MM.1S (cell line): ENCODE data around the gene HOXC6.

Experiments used
- EZH2phosphoT487 ChIP-seq: fragments of 300-600 bp; sonication (generic); IDR thresholded peaks from 2 replicates; pipeline ENCODE4 v1.6.1; 2018; ENCODE audit warnings: antibody characterized with exemption, low read length
- TF ChIP-seq, protein P1 (sequence below): fragments of 300-600 bp; sonication (generic); IDR thresholded peaks from 2 replicates; pipeline ENCODE4 v1.5.1; 2016; ENCODE audit warnings: antibody characterized with exemption, low read length, mixed read lengths

GRCh38 chr12:54058128-54058768, 30.0 kb downstream of the HOXC6 start:
- TF ChIP-seq, protein P1, sequence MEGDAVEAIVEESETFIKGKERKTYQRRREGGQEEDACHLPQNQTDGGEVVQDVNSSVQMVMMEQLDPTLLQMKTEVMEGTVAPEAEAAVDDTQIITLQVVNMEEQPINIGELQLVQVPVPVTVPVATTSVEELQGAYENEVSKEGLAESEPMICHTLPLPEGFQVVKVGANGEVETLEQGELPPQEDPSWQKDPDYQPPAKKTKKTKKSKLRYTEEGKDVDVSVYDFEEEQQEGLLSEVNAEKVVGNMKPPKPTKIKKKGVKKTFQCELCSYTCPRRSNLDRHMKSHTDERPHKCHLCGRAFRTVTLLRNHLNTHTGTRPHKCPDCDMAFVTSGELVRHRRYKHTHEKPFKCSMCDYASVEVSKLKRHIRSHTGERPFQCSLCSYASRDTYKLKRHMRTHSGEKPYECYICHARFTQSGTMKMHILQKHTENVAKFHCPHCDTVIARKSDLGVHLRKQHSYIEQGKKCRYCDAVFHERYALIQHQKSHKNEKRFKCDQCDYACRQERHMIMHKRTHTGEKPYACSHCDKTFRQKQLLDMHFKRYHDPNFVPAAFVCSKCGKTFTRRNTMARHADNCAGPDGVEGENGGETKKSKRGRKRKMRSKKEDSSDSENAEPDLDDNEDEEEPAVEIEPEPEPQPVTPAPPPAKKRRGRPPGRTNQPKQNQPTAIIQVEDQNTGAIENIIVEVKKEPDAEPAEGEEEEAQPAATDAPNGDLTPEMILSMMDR: no peak
- TF ChIP-seq EZH2phosphoT487: no peak
